ENCODE data around the gene SLC24A3. TPM values are rescaled to one million over a fixed set of nuclear protein-coding genes. Genes with fewer than 3 reads are reported as not detected.

Gene SLC24A3
- total and polyA plus RNA-seq, 2 experiments from 2014 or later, result 0.81 to 2.5 TPM

- Mint-ChIP-seq H3K4me3 (no peak overlapping the region), H3K4me1 (peaks cover 12% of the 10 kb centered on the region), H3K27ac (no peak overlapping the region), H3K27me3 (ENCODE audit: insufficient read depth, low read depth, poor library complexity) (peaks cover 8% of the 10 kb centered on the region), H3K36me3 (ENCODE audit: low read depth) (peaks cover 15% of the 10 kb centered on the region), H3K9me3 (no peaks in the 10 kb centered on the region; the same call in 2 of the 3 replicates)
- Histone ChIP-seq H4K20me1 (replicated peaks; ENCODE audit: insufficient read depth) (no peaks in the 10 kb centered on the region), H3F3A (replicated peaks; ENCODE audit: low read depth) (no peaks in the 10 kb centered on the region), H3K79me2 (replicated peaks; ENCODE audit: insufficient read depth) (no peaks in the 10 kb centered on the region), H3K27ac (ENCODE audit: low read depth) (no peak overlapping the region), H3K4me2 (no peak overlapping the region), H3K4me3 (no peak overlapping the region), H2AFZ (no peak overlapping the region), H3K4me1 (ENCODE audit: insufficient read depth) (no peaks in the 10 kb centered on the region; the same call in 1 of the 2 replicates), H3K27me3 (ENCODE audit: insufficient read depth) (no peaks in the 10 kb centered on the region), H3K36me3 (ENCODE audit: insufficient read depth) (no peaks in the 10 kb centered on the region), H3K9me2 (ENCODE audit: insufficient read depth) (0 out of 2 replicates have a peak, but pooled peaks cover 4% of the 10 kb centered on the region)
- no peak for DNase-seq (ENCODE audit: low spot score)
- TF ChIP-seq ZNF462 (CRISPR knock-in tag; IDR thresholded peaks at IDR 0.05), result no peak
- TF ChIP-seq ETS1 (IDR thresholded peaks at IDR 0.05), result no peak
- no peak for TF ChIP-seq REST (IDR thresholded peaks at IDR 0.05; ENCODE audit: unreplicated experiment)
- TF ChIP-seq EZH2phosphoT487 (IDR thresholded peaks at IDR 0.05; ENCODE audit: unreplicated experiment), result no peak
- no peak for TF ChIP-seq JUNB (IDR thresholded peaks at IDR 0.05; ENCODE audit: unreplicated experiment)
- no peak for TF ChIP-seq ZNF331 (CRISPR knock-in tag; IDR thresholded peaks at IDR 0.05; ENCODE audit: low read depth)
- TF ChIP-seq ZNF114 (CRISPR knock-in tag; IDR thresholded peaks at IDR 0.05), result no peak
- no peak for TF ChIP-seq POLR2AphosphoS5 (IDR thresholded peaks at IDR 0.05; ENCODE audit: low read depth)
- TF ChIP-seq CREB1 (CRISPR knock-in tag; IDR thresholded peaks at IDR 0.05; ENCODE audit: low read depth), result no peak
- TF ChIP-seq CTCF (conservative IDR thresholded peaks at IDR 0.05; ENCODE audit: low read depth in 2 of 2), result no peak
- TF ChIP-seq NANOG (IDR thresholded peaks at IDR 0.05; ENCODE audit: borderline replicate concordance), result no peak
- TF ChIP-seq STAT1 (IDR thresholded peaks at IDR 0.05; ENCODE audit: unreplicated experiment), result no peak
- no peak for TF ChIP-seq EZH2 (IDR thresholded peaks at IDR 0.05; ENCODE audit: low read depth, unreplicated experiment)
- ATAC-seq, result no peak
Measured at GRCh38 chr20:19594896-19595295, 382.5 kb downstream of the SLC24A3 start.
